ENCODE data around the gene FBXW10B.
A peak's percentile ranks its signal among the peaks of the same experiment; 100 is the strongest.
"Not testable (repeated sequence)": the region's sequence is repeated elsewhere in the genome, so short reads cannot be mapped to it uniquely, and the experiment has no call there.

Gene FBXW10B

GRCh38 chr17:15619331-15620058 lies at the start of gene FBXW10B:
Gene FBXW10B (minus strand): TSS chr17:15619704. CDS start chr17:15619512, 192 bp downstream.
- not testable (repeated sequence) for DNase-seq (ENCODE audit: low spot score)

GRCh38 chr17:15663691-15664090 lies 44.2 kb upstream of the FBXW10B start:
- DNase-seq (ENCODE audit: low spot score): no peak

GRCh38 chr17:15663176-15663575 lies 43.7 kb upstream of the FBXW10B start:
- DNase-seq (ENCODE audit: low spot score): no peak

- DNase-seq (ENCODE audit: low spot score): no peak
Observed at GRCh38 chr17:15662681-15663080, 43.2 kb upstream of the FBXW10B start.

- DNase-seq (ENCODE audit: low spot score): no peak
Observed at GRCh38 chr17:15660077-15660476, 40.6 kb upstream of the FBXW10B start.

- no peak for DNase-seq (ENCODE audit: low spot score)
Observed at GRCh38 chr17:15659663-15660062, 40.2 kb upstream of the FBXW10B start.

- DNase-seq (ENCODE audit: low spot score): no peak
Observed at GRCh38 chr17:15659236-15659635, 39.7 kb upstream of the FBXW10B start.

- DNase-seq (ENCODE audit: low spot score): no peak
Observed at GRCh38 chr17:15658296-15658695, 38.8 kb upstream of the FBXW10B start.

GRCh38 chr17:15657868-15658267 lies 38.4 kb upstream of the FBXW10B start:
- DNase-seq (ENCODE audit: low spot score): no peak

GRCh38 chr17:15654886-15655561 lies 35.5 kb upstream of the FBXW10B start:
- DNase-seq (ENCODE audit: low spot score): no peak

- DNase-seq (ENCODE audit: low spot score): not testable (repeated sequence)
Observed at GRCh38 chr17:15654401-15654800, 34.9 kb upstream of the FBXW10B start.

- DNase-seq (ENCODE audit: low spot score): no peak
Observed at GRCh38 chr17:15652960-15653359, 33.5 kb upstream of the FBXW10B start.

GRCh38 chr17:15651583-15652110 lies 32.1 kb upstream of the FBXW10B start:
- DNase-seq (ENCODE audit: low spot score): peak; percentile 97

- DNase-seq (ENCODE audit: low spot score): no peak
Observed at GRCh38 chr17:15650741-15651582, 31.5 kb upstream of the FBXW10B start.

- peak; percentile 40 for DNase-seq (ENCODE audit: low spot score)
Observed at GRCh38 chr17:15649861-15650421, 30.4 kb upstream of the FBXW10B start.

- DNase-seq (ENCODE audit: low spot score): no peak
Observed at GRCh38 chr17:15648386-15648785, 28.9 kb upstream of the FBXW10B start.

- DNase-seq (ENCODE audit: low spot score): not testable (repeated sequence)
Observed at GRCh38 chr17:15645942-15646312, 26.4 kb upstream of the FBXW10B start.

- DNase-seq (ENCODE audit: low spot score): not testable (repeated sequence)
Observed at GRCh38 chr17:15645099-15645941, 25.8 kb upstream of the FBXW10B start.

- not testable (repeated sequence) for DNase-seq (ENCODE audit: low spot score)
Observed at GRCh38 chr17:15642505-15643251, 23.2 kb upstream of the FBXW10B start.

- DNase-seq (ENCODE audit: low spot score): not testable (repeated sequence)
Observed at GRCh38 chr17:15642014-15642413, 22.5 kb upstream of the FBXW10B start.
